NCI-H345 treated with DMSO at 0.1 percent for 48 hours (cell line): Measurements from ENCODE around the gene IGDCC3.
"Not testable (repeated sequence)": the region's sequence is repeated elsewhere in the genome, so short reads cannot be mapped to it uniquely, and the experiment has no call there.

Experiments used
- DNase-seq: peaks from one replicate; lab custom pipeline; 2025; ENCODE audit not compliant: unreplicated experiment; lab: John Stamatoyannopoulos, UW

IGDCC3 gene

DNA sequence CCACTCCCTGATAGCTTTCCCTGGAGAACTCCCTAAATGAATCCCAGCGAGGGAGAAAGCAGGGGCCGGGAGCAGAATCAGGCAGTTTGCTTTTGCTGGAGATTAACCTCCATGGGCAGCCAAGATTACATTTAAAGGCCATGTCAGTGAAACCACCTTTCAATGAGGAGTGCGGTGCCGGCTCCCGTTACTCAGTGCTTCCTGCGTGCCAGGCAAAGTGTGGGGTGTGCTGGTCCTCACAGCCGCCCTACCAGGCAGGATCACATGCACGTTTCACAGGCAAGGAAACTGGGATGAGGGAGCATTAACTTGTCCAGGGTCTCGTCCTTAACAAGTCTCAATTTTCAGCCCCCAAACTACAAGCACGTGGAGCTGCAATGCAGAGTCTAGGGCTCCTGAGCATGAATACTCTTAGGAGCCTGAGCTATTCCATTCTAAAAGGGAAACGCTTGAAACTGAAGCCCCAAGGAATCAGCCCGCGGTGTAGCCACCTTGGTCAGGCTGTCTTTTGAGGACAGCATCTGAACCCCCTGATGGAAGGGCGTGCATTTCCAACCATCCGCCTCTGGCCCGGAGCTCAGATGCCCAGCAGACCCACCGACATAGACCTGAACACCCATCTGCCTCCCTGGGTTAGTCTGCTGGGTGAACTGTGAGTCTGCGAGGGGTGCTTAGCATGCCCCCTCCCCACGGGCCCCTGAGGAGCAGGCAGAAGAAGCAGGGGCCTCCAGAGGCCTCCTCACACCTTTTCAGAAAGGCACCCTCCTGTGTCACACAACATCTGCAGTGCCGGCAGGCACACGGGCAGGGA, 5.6 kb downstream of the IGDCC3 start:
- no peak for DNase-seq

DNA sequence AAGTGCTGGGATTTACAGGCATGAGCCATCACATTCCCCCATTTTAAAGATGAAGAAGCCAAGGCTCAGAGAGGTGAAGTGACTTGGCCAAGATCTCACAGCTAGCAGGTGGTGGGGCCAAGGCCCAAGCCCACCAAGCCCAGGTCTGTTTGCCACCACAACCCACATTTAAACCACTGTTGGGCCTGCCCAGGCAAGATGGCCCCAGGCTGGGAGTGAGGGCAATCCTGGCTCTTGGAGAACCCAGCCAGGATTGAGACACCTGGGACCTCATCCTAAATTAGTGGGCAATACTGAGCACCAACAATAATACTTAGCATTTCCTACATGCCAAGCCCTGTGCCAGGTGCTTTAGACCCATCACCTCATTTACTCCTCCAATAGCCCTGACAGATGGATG, 6.9 kb downstream of the IGDCC3 start:
- no peak for DNase-seq

DNA sequence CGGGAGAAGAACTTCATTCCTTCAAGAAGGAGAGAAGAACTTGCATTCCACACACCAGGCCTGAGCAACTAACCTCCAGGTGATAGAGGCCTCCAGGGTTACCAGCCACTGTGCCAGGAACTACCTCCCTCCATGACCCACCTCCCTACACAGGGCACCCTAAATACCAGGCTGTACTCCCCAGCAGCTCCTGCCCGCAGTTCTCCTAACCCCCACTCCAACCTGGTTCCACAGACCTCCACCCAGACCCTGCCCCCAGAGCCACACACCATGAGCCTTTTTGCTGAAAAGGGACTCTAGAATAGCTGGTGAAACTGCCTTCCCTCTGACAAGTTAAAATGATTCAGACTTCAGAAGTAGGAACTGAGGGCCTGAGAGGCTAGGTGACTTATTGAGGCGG, 8.2 kb downstream of the IGDCC3 start:
- no peak for DNase-seq

DNA sequence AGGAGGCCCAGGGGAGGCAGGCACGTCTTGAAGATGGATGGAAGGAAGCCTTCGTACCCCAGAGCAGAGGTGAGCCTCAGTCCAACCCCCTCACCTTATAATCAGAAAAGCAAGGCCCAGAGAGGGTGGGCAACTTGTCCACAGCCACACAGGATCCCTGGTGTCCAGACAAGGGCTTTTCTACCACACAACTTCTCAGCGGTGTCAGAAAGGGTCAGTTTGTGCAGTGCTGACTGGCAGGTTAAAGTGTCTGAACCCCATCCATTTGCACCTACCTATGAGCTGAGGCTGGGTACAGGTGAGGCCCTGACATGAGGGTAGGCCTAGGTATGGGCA, 8.6 kb downstream of the IGDCC3 start:
- DNase-seq, result no peak

DNA sequence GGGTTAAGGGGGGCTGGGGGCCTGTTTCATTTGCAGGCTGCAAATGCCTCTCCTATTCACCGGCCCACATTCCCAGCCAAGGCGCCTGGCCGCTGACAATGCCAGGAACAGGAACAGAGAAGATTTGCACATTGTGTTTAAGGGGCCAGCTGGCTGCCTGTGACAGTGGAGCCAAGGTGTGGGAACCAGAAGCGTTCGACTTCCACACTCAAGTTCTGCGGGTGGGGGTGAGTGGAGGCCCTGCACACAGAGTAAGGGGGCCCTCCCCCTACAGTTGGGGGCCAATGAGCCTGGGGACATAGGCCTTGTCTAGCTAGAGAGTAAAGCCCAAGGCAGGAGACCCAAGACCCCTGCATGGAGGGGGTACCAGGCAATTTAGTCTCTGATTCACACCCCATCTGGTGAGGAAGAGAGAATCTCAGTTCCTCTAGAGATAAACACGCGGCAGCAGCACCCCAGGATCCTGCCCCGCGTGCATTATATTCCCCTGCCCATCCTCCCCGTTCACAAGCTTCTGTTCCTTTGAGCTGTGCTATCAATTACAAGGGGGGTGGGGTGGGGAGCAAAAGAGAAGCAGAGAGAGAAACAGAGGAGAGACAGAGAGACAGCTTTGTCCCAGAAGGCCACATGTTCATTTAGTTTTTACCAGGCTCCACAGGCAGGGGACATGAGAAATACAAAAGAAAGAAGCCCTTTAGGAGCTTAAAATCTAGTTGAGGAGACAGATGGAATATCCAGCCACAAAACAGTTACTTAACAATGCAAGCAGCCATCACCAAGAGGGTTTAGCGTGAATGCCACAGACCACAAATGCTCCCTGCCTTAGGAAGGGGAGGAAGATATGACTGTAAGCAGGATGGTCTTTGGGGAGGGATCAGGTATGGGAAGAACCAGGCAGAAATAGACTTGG, 9.2 kb downstream of the IGDCC3 start:
- DNase-seq, result no peak

DNA sequence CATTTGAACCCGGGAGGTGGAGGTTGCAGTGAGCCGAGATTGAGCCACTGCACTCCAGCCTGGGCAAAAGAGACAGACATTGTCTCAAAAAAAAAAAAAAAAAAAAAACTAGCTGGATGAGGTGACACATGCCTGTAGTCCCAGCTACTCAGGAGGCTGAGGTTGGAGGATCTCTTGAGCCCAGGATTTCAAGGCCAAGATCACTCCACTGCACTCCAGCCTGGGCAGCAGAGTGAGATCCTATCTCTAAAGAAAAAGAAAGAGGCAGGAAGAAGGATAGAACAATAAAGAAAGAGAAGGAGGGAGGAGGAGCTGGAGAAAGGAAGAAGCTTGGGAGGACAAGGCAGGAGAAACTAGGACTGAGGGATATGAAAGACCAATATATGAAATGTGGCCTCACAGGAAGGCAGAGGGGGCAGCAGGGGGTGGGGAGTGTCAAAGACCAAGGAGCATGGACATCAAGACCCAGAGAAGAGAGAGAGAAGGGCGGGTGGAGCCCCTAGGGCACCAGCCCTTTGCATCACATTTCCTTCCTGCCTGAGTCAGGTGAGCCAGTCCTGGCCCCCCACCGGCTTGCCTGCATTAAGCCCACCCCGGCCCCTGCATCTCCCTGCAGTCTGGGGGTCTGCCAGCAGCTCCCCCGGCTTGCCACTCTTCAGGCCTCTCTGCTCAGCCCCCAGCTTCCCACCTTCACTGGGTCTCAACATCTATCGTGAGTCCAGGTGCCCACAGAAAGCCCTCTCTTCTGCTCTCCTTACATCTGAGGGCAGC, 11.5 kb downstream of the IGDCC3 start:
- DNase-seq, result no peak

GRCh38 chr15:65365229-65365628, 12.6 kb downstream of the IGDCC3 start:
- DNase-seq, result no peak

- DNase-seq, result no peak
Observed at GRCh38 chr15:65363766-65364165, 14.0 kb downstream of the IGDCC3 start.

DNA sequence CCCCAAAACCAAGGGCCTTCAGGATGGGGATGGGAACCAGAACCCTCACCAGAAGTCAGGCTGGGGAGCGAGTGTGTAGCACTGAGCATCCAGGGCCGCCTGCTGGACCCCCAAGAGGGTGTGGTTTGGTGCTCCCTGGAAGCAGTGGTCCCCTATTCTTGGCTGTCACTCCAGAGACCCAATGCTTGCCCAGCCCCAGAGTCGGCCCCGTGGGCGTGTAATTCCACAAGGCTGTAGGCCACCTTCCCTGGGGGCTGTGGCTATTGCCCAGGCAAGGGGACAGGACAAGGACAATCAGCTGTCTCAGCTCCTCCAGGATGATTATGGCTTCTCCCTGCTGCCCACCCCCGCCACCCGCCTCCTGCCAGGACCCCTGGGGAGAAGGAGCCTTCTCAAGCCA, 14.5 kb downstream of the IGDCC3 start:
- DNase-seq, result no peak

DNA sequence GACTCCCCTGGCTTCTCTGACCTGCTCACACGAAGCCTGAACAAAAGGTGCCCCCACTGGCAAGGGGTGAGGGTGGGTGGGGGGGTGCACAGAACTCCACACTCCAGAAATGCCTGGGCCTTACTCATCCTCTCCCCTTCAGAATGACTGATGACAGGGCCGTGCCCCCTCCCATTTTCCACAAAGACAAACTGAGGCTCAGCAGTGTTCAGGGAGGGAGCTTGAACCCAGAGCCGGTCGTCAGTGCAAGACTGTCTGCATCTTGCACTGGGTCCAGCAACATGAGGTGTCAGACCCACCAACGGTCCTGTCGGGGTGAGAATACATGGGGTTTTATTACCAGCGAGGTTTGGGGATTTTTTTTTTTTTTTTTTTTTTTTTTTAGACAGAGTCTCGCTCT, 15.3 kb downstream of the IGDCC3 start:
- DNase-seq, result no peak

GRCh38 chr15:65361708-65362459, 15.9 kb downstream of the IGDCC3 start:
- no peak for DNase-seq

DNA sequence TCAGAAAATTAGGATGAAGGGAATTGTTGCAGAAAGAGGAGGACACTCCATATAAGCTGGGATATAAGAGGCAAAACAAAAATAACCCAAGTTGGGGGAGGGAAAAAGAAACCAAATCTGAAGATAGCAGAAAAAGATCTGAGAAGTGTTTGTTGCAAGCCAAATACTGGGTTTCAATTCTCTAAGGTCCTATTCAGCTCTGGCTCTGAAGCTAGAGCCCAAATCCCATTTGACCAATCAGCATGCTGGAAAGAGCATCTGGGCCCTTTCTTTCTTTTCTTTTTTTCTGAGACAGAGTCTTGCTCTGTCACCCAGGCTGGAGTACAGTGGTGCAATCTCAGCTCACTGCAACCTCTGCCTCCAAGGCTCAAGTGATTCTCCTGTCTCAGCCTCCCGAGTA, 17.3 kb downstream of the IGDCC3 start:
- DNase-seq, result no peak

- DNase-seq, result no peak
Observed at GRCh38 chr15:65355988-65356353, 21.8 kb downstream of the IGDCC3 start.

- no peak for DNase-seq
Observed at GRCh38 chr15:65355173-65355987, 22.4 kb downstream of the IGDCC3 start.

DNA sequence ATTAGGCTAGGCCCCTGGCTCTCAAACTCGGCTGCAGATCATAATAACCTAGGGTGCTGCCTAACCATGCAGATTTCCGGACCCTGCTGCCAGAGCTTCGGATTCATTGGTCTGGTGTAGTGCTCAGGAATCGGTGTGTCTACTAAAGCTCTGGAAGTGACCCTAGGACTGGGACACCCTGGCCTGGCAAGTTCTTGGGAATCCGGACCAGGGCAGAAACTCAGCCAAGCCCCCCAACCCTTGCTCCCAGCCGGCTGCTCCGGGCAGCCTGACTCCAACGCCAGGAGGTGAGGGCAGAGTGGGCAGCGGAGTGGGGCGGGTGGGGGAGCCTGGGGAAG, 23.0 kb downstream of the IGDCC3 start:
- DNase-seq, result no peak

DNA sequence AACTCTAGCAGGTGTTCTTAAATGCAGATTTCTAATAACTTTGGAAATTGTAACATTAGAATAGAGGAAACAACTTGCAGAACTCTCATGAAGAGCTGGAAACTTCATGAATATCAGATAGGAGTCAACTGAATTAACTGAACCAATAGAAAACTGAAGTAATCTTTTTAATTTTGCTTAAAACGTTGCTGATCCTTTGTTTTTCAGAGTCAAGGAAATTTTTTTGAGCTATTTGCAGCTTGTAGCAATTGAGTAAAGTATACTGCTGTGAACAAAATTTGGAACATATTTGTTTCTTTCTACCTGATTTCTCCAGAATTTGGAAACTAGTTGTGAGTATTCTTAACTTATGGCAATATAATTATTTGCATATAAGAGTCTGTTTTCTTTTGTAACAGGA, 25.8 kb downstream of the IGDCC3 start:
- DNase-seq, result not testable (repeated sequence)

DNA sequence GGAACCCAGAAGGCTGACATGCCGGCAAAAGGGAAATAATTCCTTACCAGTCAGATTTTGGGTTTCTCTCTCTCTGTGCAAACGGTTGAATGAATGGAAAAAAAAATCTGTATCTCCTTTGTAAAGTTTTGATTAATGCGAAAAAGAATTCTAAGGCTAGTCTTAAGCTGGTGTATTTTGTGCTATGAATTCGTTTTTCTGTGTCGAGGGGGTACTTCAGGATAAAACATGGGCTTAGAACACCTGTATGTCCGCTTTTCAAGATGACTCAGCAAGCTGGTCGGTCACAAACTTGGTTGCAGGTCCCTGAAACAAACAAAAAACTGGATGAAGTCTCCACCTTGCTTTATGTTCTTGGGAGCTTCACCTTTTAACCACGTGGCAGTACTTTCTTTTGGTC, 28.5 kb downstream of the IGDCC3 start:
- no peak for DNase-seq

DNA sequence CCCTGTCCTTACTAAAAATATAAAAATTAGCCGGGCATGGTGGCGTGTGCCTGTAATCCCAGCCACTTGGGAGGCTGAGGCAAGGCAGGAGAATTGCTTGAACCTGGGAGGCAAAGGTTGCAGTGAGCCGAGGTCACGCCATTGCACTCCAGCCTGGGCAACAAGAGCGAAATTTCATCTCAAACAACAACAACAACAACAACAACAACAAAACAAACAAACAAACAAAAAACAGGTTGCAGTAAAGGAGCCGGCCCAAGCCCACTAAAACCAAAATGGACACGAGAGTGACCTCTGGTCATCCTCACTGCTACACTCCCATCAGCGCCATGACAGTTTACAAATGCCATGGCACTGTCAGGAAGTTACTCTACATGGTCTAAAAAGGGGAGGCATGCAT, 30.0 kb downstream of the IGDCC3 start:
- DNase-seq, result not testable (repeated sequence)

- no peak for DNase-seq
Observed at GRCh38 chr15:65346856-65347598, 30.8 kb downstream of the IGDCC3 start.

GRCh38 chr15:65344914-65345275, 32.9 kb downstream of the IGDCC3 start:
- no peak for DNase-seq
